Fibroblast of lung (primary cell): Measurements from ENCODE around the gene CD164L2.

Experiments used
- EZH2 ChIP-seq: IDR thresholded peaks from 2 replicates; pipeline ENCODE4 v1.5.1; 2012; ENCODE audit warnings: low read length, control low read depth, mild to moderate bottlenecking; ENCODE audit errors: missing control alignments
- TF ChIP-seq, protein P1 (sequence below), 2 donors: IDR thresholded peaks in 1 of 2; conservative IDR thresholded peaks in 1 of 2; 1 replicate in 1 of 2; 2 replicates in 1 of 2; pipeline ENCODE4 v1.5.1; 2011 to 2012; ENCODE audit warnings: low read length in 2 of 2, control low read depth in 1 of 2, inconsistent platforms in 1 of 2, low read depth in 1 of 2, mild to moderate bottlenecking in 1 of 2

DNA sequence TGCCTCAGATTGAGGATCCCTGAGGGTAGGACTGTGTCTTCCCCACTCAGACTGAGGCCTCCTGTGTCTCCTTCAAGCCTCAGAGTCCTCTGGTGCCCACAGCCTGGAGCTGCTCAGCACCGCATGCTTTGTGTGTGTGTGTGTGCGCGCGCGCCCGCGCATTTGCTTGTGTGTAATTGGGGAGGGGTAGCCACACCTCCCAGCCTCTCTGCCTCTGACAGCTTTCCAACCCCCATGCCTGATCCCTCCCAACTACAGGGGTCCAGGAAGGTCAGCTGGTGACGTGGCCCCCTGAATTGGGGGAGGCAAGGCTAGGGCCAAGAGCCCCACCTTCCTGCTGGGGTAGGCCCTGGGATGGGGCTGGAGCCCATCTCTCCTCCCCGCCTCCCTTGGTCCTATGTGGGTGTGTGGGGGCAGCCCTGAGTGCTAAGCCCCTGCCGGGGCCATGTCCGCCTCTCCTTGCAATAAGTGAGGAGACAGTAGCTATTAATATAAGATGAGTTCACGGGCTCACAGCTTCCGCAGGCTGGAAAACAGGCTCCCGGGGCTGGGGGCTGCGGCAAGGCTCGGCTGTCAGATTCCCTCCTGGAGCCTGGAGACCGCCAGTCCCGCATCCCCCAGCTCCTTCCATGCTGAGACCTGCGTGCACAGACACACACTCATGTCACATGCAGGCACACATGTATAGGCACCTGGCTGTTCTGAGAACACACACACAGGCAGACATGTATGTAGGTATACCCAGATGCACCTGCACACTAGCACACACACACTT lies 16.3 kb upstream of the CD164L2 start:
- TF ChIP-seq, protein P1, sequence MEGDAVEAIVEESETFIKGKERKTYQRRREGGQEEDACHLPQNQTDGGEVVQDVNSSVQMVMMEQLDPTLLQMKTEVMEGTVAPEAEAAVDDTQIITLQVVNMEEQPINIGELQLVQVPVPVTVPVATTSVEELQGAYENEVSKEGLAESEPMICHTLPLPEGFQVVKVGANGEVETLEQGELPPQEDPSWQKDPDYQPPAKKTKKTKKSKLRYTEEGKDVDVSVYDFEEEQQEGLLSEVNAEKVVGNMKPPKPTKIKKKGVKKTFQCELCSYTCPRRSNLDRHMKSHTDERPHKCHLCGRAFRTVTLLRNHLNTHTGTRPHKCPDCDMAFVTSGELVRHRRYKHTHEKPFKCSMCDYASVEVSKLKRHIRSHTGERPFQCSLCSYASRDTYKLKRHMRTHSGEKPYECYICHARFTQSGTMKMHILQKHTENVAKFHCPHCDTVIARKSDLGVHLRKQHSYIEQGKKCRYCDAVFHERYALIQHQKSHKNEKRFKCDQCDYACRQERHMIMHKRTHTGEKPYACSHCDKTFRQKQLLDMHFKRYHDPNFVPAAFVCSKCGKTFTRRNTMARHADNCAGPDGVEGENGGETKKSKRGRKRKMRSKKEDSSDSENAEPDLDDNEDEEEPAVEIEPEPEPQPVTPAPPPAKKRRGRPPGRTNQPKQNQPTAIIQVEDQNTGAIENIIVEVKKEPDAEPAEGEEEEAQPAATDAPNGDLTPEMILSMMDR (conservative IDR thresholded peaks at IDR 0.05 in 1 of 2, IDR thresholded peaks at IDR 0.05 in 1 of 2; ENCODE audit: low read depth in 1 of 2, low read length in 2 of 2) = no peak
- TF ChIP-seq EZH2 = no peak
